KMS-11 (cell line): Measurements from ENCODE around the gene MACROD1.

Experiments used
- H2AFZ ChIP-seq: fragments of 200-600 bp; sonication (generic); 2 replicates; pipeline ENCODE4 v1.6.1; 2016; ENCODE audit warnings: antibody characterized with exemption, mixed run types, low read depth
- H3K27ac ChIP-seq: fragments of 200-600 bp; sonication (generic); 2 replicates; pipeline ENCODE4 v1.6.1; 2016; ENCODE audit warnings: mild to moderate bottlenecking, mixed run types
- H3K27me3 ChIP-seq: fragments of 200-600 bp; sonication (generic); 2 replicates; pipeline ENCODE4 v1.6.1; 2017; ENCODE audit warnings: mild to moderate bottlenecking, low read depth, mixed run types, moderate library complexity; ENCODE audit not compliant: insufficient read depth
- H3K36me3 ChIP-seq: fragments of 200-600 bp; sonication (generic); 2 replicates; pipeline ENCODE4 v1.6.1; 2017; ENCODE audit warnings: mild to moderate bottlenecking, mixed run types; ENCODE audit not compliant: insufficient read depth
- H3K4me1 ChIP-seq: fragments of 200-600 bp; sonication (generic); 2 replicates; pipeline ENCODE4 v1.6.1; 2016; ENCODE audit warnings: mild to moderate bottlenecking, low read depth, mixed run types; ENCODE audit not compliant: poor library complexity, severe bottlenecking
- H3K4me2 ChIP-seq: fragments of 200-600 bp; sonication (generic); 2 replicates; pipeline ENCODE4 v1.7.0; 2016; ENCODE audit warnings: mild to moderate bottlenecking, mixed run types
- H3K4me3 ChIP-seq: fragments of 200-600 bp; sonication (generic); IDR thresholded peaks from 2 replicates; pipeline ENCODE4 v1.6.1; 2017; ENCODE audit warnings: low read depth, low read length, mixed read lengths; ENCODE audit not compliant: insufficient read depth
- H3K79me2 ChIP-seq: fragments of 200-600 bp; sonication (generic); 2 replicates; pipeline ENCODE4 v1.6.1; 2016; ENCODE audit warnings: low read depth, mixed run types; ENCODE audit not compliant: insufficient read depth
- H3K9ac ChIP-seq: fragments of 200-600 bp; sonication (generic); 2 replicates; pipeline ENCODE4 v1.6.1; 2016; ENCODE audit warnings: mild to moderate bottlenecking, mixed run types
- H4K20me1 ChIP-seq: fragments of 200-600 bp; sonication (generic); 2 replicates; pipeline ENCODE4 v1.6.1; 2016; ENCODE audit warnings: mild to moderate bottlenecking, mixed run types; ENCODE audit not compliant: insufficient read depth
- CTCF ChIP-seq: fragments of 200-600 bp; sonication (generic); conservative IDR thresholded peaks from 2 replicates; pipeline ENCODE4 v1.6.1; 2017; ENCODE audit warnings: low read depth, mild to moderate bottlenecking, antibody characterized with exemption, low read length, moderate library complexity, mixed read lengths

MACROD1 gene

GRCh38 chr11:64131683-64132190 is 34.2 kb downstream of the MACROD1 start:
- Histone ChIP-seq H3K36me3 (no peaks in the 10 kb centered on the region), H2AFZ (no peak overlapping the region), H3K4me2 (no peak overlapping the region), H3K4me3 (no peak overlapping the region), H3K4me1 (no peaks in the 10 kb centered on the region), H3K27me3 (no peaks in the 10 kb centered on the region), H4K20me1 (no peaks in the 10 kb centered on the region), H3K9ac (no peak overlapping the region), H3K79me2 (no peaks in the 10 kb centered on the region), H3K27ac (no peak overlapping the region)
- TF ChIP-seq CTCF: no peak

GRCh38 chr11:64130618-64131017 is 35.3 kb downstream of the MACROD1 start:
- Histone ChIP-seq H3K36me3 (no peaks in the 10 kb centered on the region), H3K4me3 (no peak overlapping the region), H4K20me1 (no peaks in the 10 kb centered on the region), H3K79me2 (no peaks in the 10 kb centered on the region), H3K4me2 (no peak overlapping the region), H3K27me3 (no peaks in the 10 kb centered on the region), H3K9ac (no peak overlapping the region), H3K27ac (no peak overlapping the region), H2AFZ (no peak overlapping the region), H3K4me1 (no peaks in the 10 kb centered on the region)
- TF ChIP-seq CTCF: no peak

GRCh38 chr11:64129403-64129802 is 36.5 kb downstream of the MACROD1 start:
- no peaks in the 10 kb centered on the region for H3K79me2 ChIP-seq
- no peak for TF ChIP-seq CTCF
- no peak overlapping the region for H2AFZ ChIP-seq
- no peak overlapping the region for H3K27ac ChIP-seq
- no peak overlapping the region for H3K4me2 ChIP-seq
- H3K9ac ChIP-seq: no peak overlapping the region
- no peaks in the 10 kb centered on the region for H3K27me3 ChIP-seq
- no peak overlapping the region for H3K4me3 ChIP-seq
- H3K36me3 ChIP-seq: no peaks in the 10 kb centered on the region
- no peaks in the 10 kb centered on the region for H4K20me1 ChIP-seq
- no peaks in the 10 kb centered on the region for H3K4me1 ChIP-seq

- H3K4me2 ChIP-seq: no peak overlapping the region
- H3K27ac ChIP-seq: no peak overlapping the region
- no peak overlapping the region for H2AFZ ChIP-seq
- TF ChIP-seq CTCF: no peak
- H3K4me1 ChIP-seq: no peaks in the 10 kb centered on the region
- no peaks in the 10 kb centered on the region for H3K36me3 ChIP-seq
- H3K79me2 ChIP-seq: no peaks in the 10 kb centered on the region
- H3K4me3 ChIP-seq: no peak overlapping the region
- H3K27me3 ChIP-seq: no peaks in the 10 kb centered on the region
- no peak overlapping the region for H3K9ac ChIP-seq
- no peaks in the 10 kb centered on the region for H4K20me1 ChIP-seq
These were observed 37.5 kb downstream of the MACROD1 start for GRCh38 chr11:64128255-64129006.
